ENCODE results near the gene ENDOV. TPM values are rescaled to one million over a fixed set of nuclear protein-coding genes. Genes with fewer than 3 reads are reported as not detected.

ENDOV gene
- 19.4 and 32.9 TPM in 2 replicates for total RNA-seq

GRCh38 chr17:80414803-80415625 lies at the start of gene ENDOV:
Gene ENDOV (plus strand): TSS chr17:80415167. CDS start chr17:80415195, 28 bp downstream.

GRCh38 chr17:80475910-80476876 lies 61.2 kb downstream of the ENDOV start, which contains the start of gene NPTX1:
Gene NPTX1 (minus strand): TSS chr17:80476607. CDS start chr17:80476446, 161 bp downstream.

Other genes with a start within 250 kb of the ENDOV start
- gene CARD14, start 245.1 kb upstream of the ENDOV start, total RNA-seq: not detected in 2 replicates
- 10.3 and 21.7 TPM in 2 replicates for gene SGSH, start 194.8 kb upstream of the ENDOV start, total RNA-seq
- 10.7 and 14.4 TPM in 2 replicates for gene SLC26A11, start 194.7 kb upstream of the ENDOV start, total RNA-seq
- gene RNF213, start 154.3 kb upstream of the ENDOV start, total RNA-seq: 28.7 and 40.7 TPM in 2 replicates
- 0.81 TPM in 1 of 2 replicates, not detected in the other for gene NPTX1, start 61.4 kb downstream of the ENDOV start, total RNA-seq
- gene RPTOR, start 129.7 kb downstream of the ENDOV start, total RNA-seq: 18.8 and 19.0 TPM in 2 replicates

All from cardiac atrium fibroblast (primary cell).